IMR-90 (cell line): Measurements from ENCODE around the gene CPED1. TPM values are rescaled to one million over a fixed set of nuclear protein-coding genes. Genes with fewer than 3 reads are reported as not detected.

Experiments
- ATAC-seq: fragments of 200-7000 bp; cut with Tn5 transposase; 2 replicates; pipeline ENCODE4 v1.9.1; 2020; ENCODE audit warnings: low read depth, mild to moderate bottlenecking, moderate library complexity
- BruUV-seq: library from RNA; stranded (reverse); fragments of 400-500 nt; replicated peaks from 2 replicates; lab custom pipeline; 2021; lab: Mats Ljungman, UMichigan
- CTCF ChIA-PET: fragments of 300-600 bp; formaldehyde crosslinking; extraction: SDS; loops from one replicate; lab custom pipeline; 2021; ENCODE audit warnings: antibody characterized with exemption; lab: Yijun Ruan, JAX
- POLR2A ChIA-PET: fragments of 300-600 bp; sonication (Branson Sonifier 250); formaldehyde crosslinking; loops from one replicate; lab custom pipeline; 2022; ENCODE audit warnings: antibody characterized with exemption; ENCODE audit not compliant: unreplicated experiment; lab: Charles Lee
- DNase-seq: peaks from one replicate; pipeline ENCODE4 v3.0.0; 2013
- H2AFZ ChIP-seq: replicated peaks from 2 replicates; pipeline ENCODE3; 2013; ENCODE audit warnings: low read length, mild to moderate bottlenecking; ENCODE audit not compliant: poor library complexity
- H2AK5ac ChIP-seq: 2 replicates; pipeline ENCODE4 v1.6.1; 2013; ENCODE audit warnings: low read depth, low read length, inconsistent platforms
- H2AK9ac ChIP-seq: replicated peaks from 2 replicates; pipeline ENCODE3; 2013; ENCODE audit warnings: mild to moderate bottlenecking, low read depth, low read length, moderate library complexity; ENCODE audit not compliant: poor library complexity
- H2BK120ac ChIP-seq: 2 replicates; pipeline ENCODE4 v1.6.1; 2013; ENCODE audit warnings: low read depth, low read length, inconsistent platforms
- H2BK15ac ChIP-seq: 3 replicates; pipeline ENCODE4 v1.6.1; 2013; ENCODE audit warnings: low read depth, low read length, inconsistent platforms
- H2BK20ac ChIP-seq: 2 replicates; pipeline ENCODE4 v1.6.1; 2013; ENCODE audit warnings: low read depth, mild to moderate bottlenecking, inconsistent platforms, low read length, moderate library complexity
- H2BK5ac ChIP-seq: 2 replicates; pipeline ENCODE4 v1.6.1; 2013; ENCODE audit warnings: mild to moderate bottlenecking, low read depth, low read length, inconsistent platforms; ENCODE audit not compliant: poor library complexity, severe bottlenecking
- H3K14ac ChIP-seq: replicated peaks from 2 replicates; pipeline ENCODE4 v1.6.1; 2013; ENCODE audit warnings: low read depth, low read length, inconsistent platforms
- H3K18ac ChIP-seq: 2 replicates; pipeline ENCODE4 v1.6.1; 2013; ENCODE audit warnings: low read depth, low read length, control low read depth
- H3K23ac ChIP-seq: 2 replicates; pipeline ENCODE4 v1.6.1; 2013; ENCODE audit warnings: low read depth, low read length, inconsistent platforms
- H3K27ac ChIP-seq: 2 replicates; pipeline ENCODE4 v1.5.1; 2013; ENCODE audit warnings: mild to moderate bottlenecking, control low read depth, low read length; ENCODE audit not compliant: insufficient read depth
- H3K27me3 ChIP-seq: 2 replicates; pipeline ENCODE4 v1.6.1; 2013; ENCODE audit warnings: low read length; ENCODE audit not compliant: control insufficient read depth, insufficient read depth
- H3K36me3 ChIP-seq: 2 replicates; pipeline ENCODE4 v1.6.1; 2013; ENCODE audit warnings: low read length, mixed read lengths; ENCODE audit not compliant: control insufficient read depth, insufficient read depth
- H3K4ac ChIP-seq: 2 replicates; pipeline ENCODE4 v1.6.1; 2013; ENCODE audit warnings: low read depth, low read length, inconsistent platforms
- H3K4me1 ChIP-seq: 2 replicates; pipeline ENCODE4 v1.6.1; 2013; ENCODE audit warnings: low read length, mixed read lengths; ENCODE audit not compliant: control insufficient read depth, insufficient read depth
- H3K4me2 ChIP-seq: 2 replicates; pipeline ENCODE4 v1.6.1; 2013; ENCODE audit warnings: low read depth, mild to moderate bottlenecking, control low read depth, low read length, moderate library complexity
- H3K4me3 ChIP-seq: 2 replicates; pipeline ENCODE4 v1.5.1; 2013; ENCODE audit warnings: low read depth, mild to moderate bottlenecking, control low read depth, low read length, moderate library complexity; ENCODE audit not compliant: insufficient read depth
- H3K56ac ChIP-seq: 2 replicates; pipeline ENCODE4 v1.6.1; 2013; ENCODE audit warnings: low read length, inconsistent platforms; ENCODE audit not compliant: insufficient read depth; ENCODE audit errors: extremely low read depth
- H3K79me1 ChIP-seq, 2 experiments: 2 replicates each; pipeline ENCODE4 v1.6.1; 2013; ENCODE audit warnings: low read length in 2 of 2, inconsistent platforms in 1 of 2, low read depth in 1 of 2
- H3K9ac ChIP-seq: 2 replicates; pipeline ENCODE4 v1.6.1; 2013; ENCODE audit warnings: low read depth, low read length, control low read depth
- H3K9me1 ChIP-seq: 2 replicates; pipeline ENCODE4 v1.6.1; 2013; ENCODE audit warnings: low read length, inconsistent platforms; ENCODE audit not compliant: insufficient read depth
- H3K9me3 ChIP-seq: 2 replicates; pipeline ENCODE4 v1.6.1; 2013; ENCODE audit warnings: low read length; ENCODE audit not compliant: control insufficient read depth, insufficient read depth
- H4K20me1 ChIP-seq: 2 replicates; pipeline ENCODE4 v1.6.1; 2013; ENCODE audit warnings: low read length, inconsistent platforms; ENCODE audit not compliant: insufficient read depth
- H4K5ac ChIP-seq: 2 replicates; pipeline ENCODE4 v1.6.1; 2013; ENCODE audit warnings: mild to moderate bottlenecking, low read depth, low read length, control low read depth
- H4K8ac ChIP-seq, 2 experiments: 2 replicates each; pipeline ENCODE4 v1.6.1; 2013; ENCODE audit warnings: low read depth in 2 of 2, low read length in 2 of 2, control low read depth in 1 of 2, inconsistent platforms in 1 of 2
- H4K91ac ChIP-seq: 2 replicates; pipeline ENCODE4 v1.6.1; 2013; ENCODE audit warnings: low read depth, low read length, inconsistent platforms; ENCODE audit not compliant: insufficient read depth
- CTCF ChIP-seq: conservative IDR thresholded peaks from 2 replicates; pipeline ENCODE4 v1.5.1; 2012; ENCODE audit warnings: mild to moderate bottlenecking, low read depth, low read length, improper control_type of control experiment
- NFE2L2 ChIP-seq: fragments of 150-350 bp; IDR thresholded peaks from 2 replicates; pipeline ENCODE4 v1.6.1; 2016; ENCODE audit warnings: low read depth, mild to moderate bottlenecking, low read length
- RAD21 ChIP-seq: IDR thresholded peaks from 2 replicates; pipeline ENCODE4 v1.6.1; 2012; ENCODE audit warnings: low read length, improper control_type of control experiment
- WGBS, 2 experiments: methylation state at CpG; one replicate each; pipeline versions ENCODE4 v1.1.5 to v1.1.7; 2013; ENCODE audit warnings: missing lambda C conversion rate in 2 of 2; ENCODE audit not compliant: insufficient read length in 1 of 2; ENCODE audit errors: extremely low coverage in 2 of 2; 5-methylcytosine and 5-hydroxymethylcytosine counted together
- dilution Hi-C: fragments of 300-500 bp; cut with HindIII; formaldehyde crosslinking; loops from one replicate; pipeline ENCODE4 v1.14.3; 2018; ENCODE audit warnings: low sequenced_read_pairs; ENCODE audit not compliant: unreplicated experiment
- in situ Hi-C: fragments of 300-500 bp; cut with MboI; formaldehyde crosslinking; loops from 3 replicates; pipeline ENCODE4 v1.14.3; 2019; ENCODE audit warnings: low sequenced_read_pairs, inconsistent platforms, mixed read lengths
- intact Hi-C: fragments of 100-400 bp; cut with micrococcal nuclease; formaldehyde crosslinking; loops from 2 replicates; pipeline ENCODE4 v1.10.0; 2022
- polyA plus RNA-seq, 3 experiments: library from polyadenylated mRNA; depleted of rRNA; stranded (reverse); fragments of >200 nt; gene quantifications; 2 replicates each; pipeline ENCODE4 v1.2.3, GENCODE V29; 2012; ENCODE audit warnings: low replicate concordance in 1 of 3
- total RNA-seq: library from RNA; depleted of rRNA; stranded (reverse); fragments of >200 nt; gene quantifications from 2 replicates; pipeline ENCODE4 v1.2.3, GENCODE V29; 2012

The CPED1 gene
- total and polyA plus RNA-seq, 2 of the 4 experiments (the other 2 are of a cell fraction), result 31.2 to 96.8 TPM

GRCh38 chr7:120941064-120941463 is 47.4 kb upstream of the CPED1 start:
- Histone ChIP-seq H3K4ac (no peak overlapping the region), H3K79me1 (no peaks in the 10 kb centered on the region), H2BK120ac (no peak overlapping the region), H3K4me3 (no peak overlapping the region), H3K27me3 (no peaks in the 10 kb centered on the region), H3K14ac (no peak overlapping the region), H4K20me1 (no peaks in the 10 kb centered on the region), H2BK15ac (no peak overlapping the region), H2AK9ac (no peak overlapping the region), H3K56ac (no peak overlapping the region), H3K23ac (no peak overlapping the region), H2AK5ac (no peak overlapping the region), H2BK20ac (no peak overlapping the region), H3K18ac (no peak overlapping the region), H3K9ac (no peak overlapping the region), H4K5ac (no peak overlapping the region), H3K4me1 (no peaks in the 10 kb centered on the region), H3K9me1 (no peaks in the 10 kb centered on the region), H3K36me3 (no peaks in the 10 kb centered on the region), H2AFZ (no peak overlapping the region), H3K27ac (no peak overlapping the region), H2BK5ac (no peak overlapping the region), H4K91ac (no peak overlapping the region), H3K4me2 (no peak overlapping the region), H4K8ac (no peak overlapping the region), H3K9me3 (no peaks in the 10 kb centered on the region)
- peak; percentile 32; the same call in 1 of the 2 replicates for TF ChIP-seq RAD21
- no peak for TF ChIP-seq NFE2L2
- peak; percentile 40 for TF ChIP-seq CTCF
- in situ Hi-C loops (no loop called here), intact Hi-C loops (loop anchor here (1.0 to 5.0 kb wide), 3 partner anchors 84 to 148 kb away; partner anchors contain the start of gene TSPAN12), dilution Hi-C loops (no loop called here)
- no TSS peak for BruUV-seq
- no peak for DNase-seq
- CTCF ChIA-PET, result interaction anchor here (1.3 kb wide), 1 partner anchor 149 kb away, joined by 5 read pairs; no protein-coding TSS in a partner anchor
- peak; percentile 57; the same call in 1 of the 2 replicates for ATAC-seq
- POLR2A ChIA-PET, result no interaction called here
- no CpG with 5 or more reads among the region's 1 CpG for WGBS, 2 experiments
